Activated naive CD8-positive, alpha-beta T cell (primary cell): Measurements from ENCODE around the gene TRAM1L1.

ENCODE experiments used
- H3K27ac Mint-ChIP-seq: one replicate; pipeline ENCODE4 v1.8.0; 2021; ENCODE audit warnings: mixed read lengths
- H3K27me3 Mint-ChIP-seq: one replicate; pipeline ENCODE4 v1.8.0; 2021; ENCODE audit warnings: mixed read lengths
- H3K36me3 Mint-ChIP-seq: one replicate; pipeline ENCODE4 v1.8.0; 2021; ENCODE audit warnings: mixed read lengths
- H3K4me1 Mint-ChIP-seq: one replicate; pipeline ENCODE4 v1.8.0; 2021; ENCODE audit warnings: low read depth, mixed read lengths
- H3K4me3 Mint-ChIP-seq: one replicate; pipeline ENCODE4 v1.8.0; 2021; ENCODE audit warnings: mild to moderate bottlenecking, mixed read lengths
- H3K9me3 Mint-ChIP-seq: one replicate; pipeline ENCODE4 v1.8.0; 2021; ENCODE audit warnings: low read depth, mixed read lengths

TRAM1L1 gene

DNA sequence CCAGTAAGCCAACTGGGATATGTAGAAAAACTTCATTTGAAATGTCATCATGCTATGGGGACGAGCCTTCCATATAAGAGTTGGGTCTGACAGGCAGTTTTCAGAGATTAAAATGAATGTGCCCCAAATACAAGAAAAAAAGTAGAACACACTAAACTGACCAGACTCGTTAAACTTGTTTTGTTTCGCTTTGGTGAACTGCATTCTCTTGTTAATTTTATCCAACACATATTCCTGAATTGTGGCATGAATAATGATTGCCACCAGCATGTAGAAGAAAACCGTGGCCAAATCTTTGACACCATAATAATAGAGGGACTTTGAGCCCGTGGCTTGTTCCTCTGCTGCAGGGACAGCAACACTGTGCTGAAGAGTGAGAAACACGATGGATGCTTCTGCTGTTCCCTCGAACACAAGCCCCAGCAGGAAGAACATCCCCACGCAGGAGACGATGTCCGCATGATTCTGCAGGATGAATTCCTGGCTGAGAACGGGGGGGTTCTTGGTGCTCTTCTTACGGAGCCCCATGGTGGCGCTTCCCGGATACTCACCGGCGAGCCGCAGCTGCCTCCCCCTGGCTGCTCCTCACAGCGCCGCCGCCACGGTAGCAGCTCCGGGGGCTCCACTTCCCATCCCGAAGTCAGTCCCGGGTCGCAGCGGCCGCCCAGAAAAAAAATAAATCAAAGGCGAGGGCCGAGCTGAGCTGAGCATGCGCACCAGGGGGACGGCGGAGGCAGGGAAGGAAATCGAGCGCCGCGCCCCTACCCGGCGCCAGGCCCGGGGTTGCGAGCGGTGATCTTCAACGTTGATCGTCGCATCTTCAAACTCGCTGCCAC lies at the start of gene TRAM1L1:
Gene TRAM1L1, minus strand, starts transcription at position 711 of the 836 bp plus-strand sequence. Its CDS starts 183 bp downstream, at position 528.
- peaks cover 8% of the 10 kb centered on the region for H3K27me3 Mint-ChIP-seq
- H3K27ac Mint-ChIP-seq, result no peak within 1 kb of the TSS
- peaks cover 4% of the 10 kb centered on the region for H3K4me1 Mint-ChIP-seq
- H3K9me3 Mint-ChIP-seq, result peaks cover 10% of the 10 kb centered on the region
- no peak within 1 kb of the TSS for H3K4me3 Mint-ChIP-seq
- no peaks in the 10 kb centered on the region for H3K36me3 Mint-ChIP-seq

GRCh38 chr4:117134386-117134785 lies 49.0 kb upstream of the TRAM1L1 start:
- H3K36me3 Mint-ChIP-seq, result no peaks in the 10 kb centered on the region
- H3K4me3 Mint-ChIP-seq, result no peak overlapping the region
- H3K9me3 Mint-ChIP-seq, result peaks cover 13% of the 10 kb centered on the region
- no peaks in the 10 kb centered on the region for H3K27me3 Mint-ChIP-seq
- no peak overlapping the region for H3K27ac Mint-ChIP-seq
- no peaks in the 10 kb centered on the region for H3K4me1 Mint-ChIP-seq

GRCh38 chr4:117096886-117097285 lies 11.5 kb upstream of the TRAM1L1 start:
- no peaks in the 10 kb centered on the region for H3K9me3 Mint-ChIP-seq
- H3K4me1 Mint-ChIP-seq, result no peaks in the 10 kb centered on the region
- no peaks in the 10 kb centered on the region for H3K36me3 Mint-ChIP-seq
- no peaks in the 10 kb centered on the region for H3K27me3 Mint-ChIP-seq
- H3K4me3 Mint-ChIP-seq, result no peak overlapping the region
- H3K27ac Mint-ChIP-seq, result no peak overlapping the region

DNA sequence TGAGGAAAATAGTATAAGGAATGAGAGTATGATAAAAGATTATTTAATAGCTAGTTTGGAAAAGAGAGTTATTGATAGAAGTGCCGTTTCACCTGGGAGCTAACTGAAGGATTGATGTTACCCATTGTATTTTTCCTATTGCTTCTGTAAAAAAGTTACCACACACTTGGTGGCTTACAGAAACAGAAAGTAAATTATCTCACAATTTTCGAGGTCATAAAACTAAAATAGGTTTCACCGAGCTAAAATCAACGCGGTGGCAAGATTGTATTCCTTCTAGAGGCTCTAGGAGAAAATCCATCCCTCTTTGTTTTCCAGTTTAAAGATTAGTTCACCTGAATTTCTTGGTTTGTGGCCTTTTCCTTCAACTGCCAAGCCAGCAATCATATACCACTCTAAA lies 11.1 kb upstream of the TRAM1L1 start:
- Mint-ChIP-seq H3K4me3 (no peak overlapping the region), H3K4me1 (no peaks in the 10 kb centered on the region), H3K9me3 (no peaks in the 10 kb centered on the region), H3K27ac (no peak overlapping the region), H3K36me3 (no peaks in the 10 kb centered on the region), H3K27me3 (no peaks in the 10 kb centered on the region)

- Mint-ChIP-seq H3K9me3 (no peaks in the 10 kb centered on the region), H3K4me1 (no peaks in the 10 kb centered on the region), H3K27me3 (no peaks in the 10 kb centered on the region), H3K36me3 (no peaks in the 10 kb centered on the region), H3K27ac (no peak overlapping the region), H3K4me3 (no peak overlapping the region)
These were observed 8.2 kb upstream of the TRAM1L1 start for GRCh38 chr4:117093571-117093970.

DNA sequence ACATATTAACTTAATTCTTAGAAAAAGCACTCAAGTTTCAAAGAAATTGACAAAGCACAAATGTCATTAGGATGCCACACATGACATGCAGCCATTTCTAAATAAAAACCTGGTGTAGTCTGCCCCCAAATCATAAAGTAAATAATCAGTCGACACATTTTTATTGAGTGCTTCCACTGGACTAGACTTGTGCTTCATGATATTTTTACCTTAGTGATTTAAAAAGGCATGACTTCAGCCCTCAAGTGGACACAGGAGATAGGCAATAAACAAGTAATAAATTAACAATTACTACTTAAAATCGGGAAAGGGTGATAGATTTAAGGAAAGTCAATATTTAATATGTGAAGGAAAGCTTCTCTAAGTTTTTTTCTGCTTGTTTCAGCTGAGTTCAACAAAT lies 7.6 kb downstream of the TRAM1L1 start:
- no peak overlapping the region for H3K4me3 Mint-ChIP-seq
- H3K4me1 Mint-ChIP-seq, result no peaks in the 10 kb centered on the region
- H3K36me3 Mint-ChIP-seq, result no peaks in the 10 kb centered on the region
- no peaks in the 10 kb centered on the region for H3K27me3 Mint-ChIP-seq
- peaks cover 7% of the 10 kb centered on the region for H3K9me3 Mint-ChIP-seq
- no peak overlapping the region for H3K27ac Mint-ChIP-seq

GRCh38 chr4:117068120-117068519 lies 17.3 kb downstream of the TRAM1L1 start:
- H3K9me3 Mint-ChIP-seq, result no peaks in the 10 kb centered on the region
- H3K36me3 Mint-ChIP-seq, result no peaks in the 10 kb centered on the region
- H3K27me3 Mint-ChIP-seq, result no peaks in the 10 kb centered on the region
- H3K27ac Mint-ChIP-seq, result no peak overlapping the region
- H3K4me1 Mint-ChIP-seq, result no peaks in the 10 kb centered on the region
- H3K4me3 Mint-ChIP-seq, result no peak overlapping the region

DNA sequence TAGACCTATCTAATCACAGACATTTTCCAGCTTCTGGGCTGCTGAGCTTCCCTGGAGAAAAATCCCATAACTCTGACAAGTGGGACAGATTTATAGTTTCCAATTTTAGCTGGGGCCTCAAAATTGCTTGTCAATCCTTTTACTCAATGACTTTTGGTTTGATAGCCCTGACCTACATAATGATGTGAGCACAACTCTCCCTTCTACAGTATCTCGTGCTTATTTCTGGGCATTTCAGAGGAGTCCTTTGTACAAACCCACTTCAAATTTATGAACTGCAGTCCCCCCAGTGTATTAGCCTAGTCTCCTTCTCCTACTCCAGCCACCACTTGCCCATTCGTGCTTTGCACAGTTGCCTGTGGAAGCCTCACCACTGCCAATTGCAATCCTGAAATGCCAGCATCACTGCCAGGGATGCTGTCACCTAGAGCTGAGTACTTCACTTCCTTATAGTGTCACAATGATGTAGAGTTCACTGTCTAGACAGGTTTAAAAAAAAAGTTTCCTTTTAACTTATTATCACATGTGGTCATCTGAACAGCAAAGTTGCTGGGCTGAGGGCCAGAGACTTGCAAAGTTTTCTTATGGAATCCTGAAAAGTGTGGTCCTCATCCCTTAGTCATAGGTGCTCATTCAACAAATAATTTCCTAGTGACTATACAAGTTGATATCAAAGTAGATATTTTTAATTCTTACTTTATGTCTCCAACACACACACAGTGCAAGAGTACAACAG lies 21.2 kb downstream of the TRAM1L1 start:
- H3K27ac Mint-ChIP-seq, result no peak overlapping the region
- H3K9me3 Mint-ChIP-seq, result peaks cover 6% of the 10 kb centered on the region
- H3K36me3 Mint-ChIP-seq, result no peaks in the 10 kb centered on the region
- no peak overlapping the region for H3K4me3 Mint-ChIP-seq
- H3K4me1 Mint-ChIP-seq, result no peaks in the 10 kb centered on the region
- H3K27me3 Mint-ChIP-seq, result no peaks in the 10 kb centered on the region

DNA sequence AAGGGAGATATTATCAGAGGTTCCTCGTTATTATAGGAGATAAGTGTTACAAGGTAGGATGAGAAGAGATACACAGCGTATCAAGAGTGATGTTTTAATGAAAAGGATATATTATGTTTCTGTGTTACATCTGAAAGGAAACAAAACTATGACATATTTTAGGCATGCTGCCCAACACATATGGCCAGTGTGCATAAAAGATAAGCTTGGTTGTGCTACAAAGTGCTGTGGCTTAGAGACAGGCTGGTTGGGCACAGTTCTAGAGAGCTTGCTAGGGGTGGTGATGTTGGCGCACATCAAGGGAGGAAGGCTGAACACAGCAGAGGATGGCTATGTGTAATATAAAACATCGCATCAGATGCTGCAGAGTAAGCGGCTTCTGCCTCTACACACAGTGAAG lies 42.4 kb downstream of the TRAM1L1 start:
- no peaks in the 10 kb centered on the region for H3K36me3 Mint-ChIP-seq
- no peak overlapping the region for H3K27ac Mint-ChIP-seq
- no peaks in the 10 kb centered on the region for H3K4me1 Mint-ChIP-seq
- H3K27me3 Mint-ChIP-seq, result no peaks in the 10 kb centered on the region
- no peak overlapping the region for H3K4me3 Mint-ChIP-seq
- H3K9me3 Mint-ChIP-seq, result peaks cover 4% of the 10 kb centered on the region
